Kidney epithelial cell (primary cell): ENCODE data around the gene TRIM36. TPM values are rescaled to one million over a fixed set of nuclear protein-coding genes. Genes with fewer than 3 reads are reported as not detected.

Experiments used
- DNase-seq: peaks from one replicate; pipeline ENCODE4 v3.0.0-alpha.2; 2010; ENCODE audit warnings: low read depth
- H3K27me3 ChIP-seq: 2 replicates; pipeline ENCODE4 v1.6.0; 2011; ENCODE audit warnings: low read length; ENCODE audit not compliant: control insufficient read depth, insufficient read depth
- H3K36me3 ChIP-seq: 2 replicates; pipeline ENCODE4 v1.5.1; 2011; ENCODE audit warnings: low read length; ENCODE audit not compliant: control insufficient read depth, insufficient read depth
- H3K4me3 ChIP-seq: 2 replicates; pipeline ENCODE4 v1.5.1; 2011; ENCODE audit warnings: low read depth, mild to moderate bottlenecking, control low read depth, low read length
- total RNA-seq: library from RNA; depleted of rRNA; stranded (reverse); fragments of >200 nt; gene quantifications from 2 replicates; pipeline ENCODE4 v1.2.3, GENCODE V29; 2015
- TF ChIP-seq, protein P1 (sequence below): IDR thresholded peaks from 2 replicates; pipeline ENCODE4 v1.5.1; 2011; ENCODE audit warnings: mild to moderate bottlenecking, moderate library complexity, low read length, control low read depth, inconsistent platforms; ENCODE audit not compliant: insufficient read depth, poor library complexity, severe bottlenecking

Gene TRIM36
- total RNA-seq, 1 donor from 2014 or later = 7.9 TPM

DNA sequence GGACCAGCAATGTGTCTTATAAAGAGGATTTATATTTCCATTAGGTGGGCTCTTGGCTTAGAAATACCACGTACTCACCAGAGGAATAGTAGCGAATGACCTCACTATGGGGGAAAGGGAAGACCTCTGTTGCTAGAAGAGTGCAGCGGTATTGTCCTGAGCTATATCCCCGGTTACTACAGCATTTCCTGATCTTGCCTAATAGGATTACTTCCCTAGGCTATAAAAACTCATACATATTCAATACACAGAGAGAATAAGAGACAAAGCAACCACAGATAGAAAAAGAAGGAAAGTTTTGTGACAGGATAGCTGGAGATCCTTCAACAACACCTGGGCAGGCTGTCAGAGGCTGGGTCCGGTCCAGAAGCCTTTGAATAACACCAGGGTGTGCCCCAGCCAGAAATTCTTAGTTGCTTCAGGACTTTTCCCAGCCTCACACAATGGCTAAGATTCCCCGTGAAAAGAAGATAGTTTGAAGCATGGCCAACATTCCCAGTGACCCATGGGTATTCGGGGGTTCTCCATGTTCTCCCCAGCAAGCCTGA lies 85.4 kb downstream of the TRIM36 start:
- Histone ChIP-seq H3K4me3 (no peak overlapping the region), H3K36me3 (no peaks in the 10 kb centered on the region), H3K27me3 (no peaks in the 10 kb centered on the region)
- TF ChIP-seq, protein P1, sequence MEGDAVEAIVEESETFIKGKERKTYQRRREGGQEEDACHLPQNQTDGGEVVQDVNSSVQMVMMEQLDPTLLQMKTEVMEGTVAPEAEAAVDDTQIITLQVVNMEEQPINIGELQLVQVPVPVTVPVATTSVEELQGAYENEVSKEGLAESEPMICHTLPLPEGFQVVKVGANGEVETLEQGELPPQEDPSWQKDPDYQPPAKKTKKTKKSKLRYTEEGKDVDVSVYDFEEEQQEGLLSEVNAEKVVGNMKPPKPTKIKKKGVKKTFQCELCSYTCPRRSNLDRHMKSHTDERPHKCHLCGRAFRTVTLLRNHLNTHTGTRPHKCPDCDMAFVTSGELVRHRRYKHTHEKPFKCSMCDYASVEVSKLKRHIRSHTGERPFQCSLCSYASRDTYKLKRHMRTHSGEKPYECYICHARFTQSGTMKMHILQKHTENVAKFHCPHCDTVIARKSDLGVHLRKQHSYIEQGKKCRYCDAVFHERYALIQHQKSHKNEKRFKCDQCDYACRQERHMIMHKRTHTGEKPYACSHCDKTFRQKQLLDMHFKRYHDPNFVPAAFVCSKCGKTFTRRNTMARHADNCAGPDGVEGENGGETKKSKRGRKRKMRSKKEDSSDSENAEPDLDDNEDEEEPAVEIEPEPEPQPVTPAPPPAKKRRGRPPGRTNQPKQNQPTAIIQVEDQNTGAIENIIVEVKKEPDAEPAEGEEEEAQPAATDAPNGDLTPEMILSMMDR = no peak
- DNase-seq = no peak

DNA sequence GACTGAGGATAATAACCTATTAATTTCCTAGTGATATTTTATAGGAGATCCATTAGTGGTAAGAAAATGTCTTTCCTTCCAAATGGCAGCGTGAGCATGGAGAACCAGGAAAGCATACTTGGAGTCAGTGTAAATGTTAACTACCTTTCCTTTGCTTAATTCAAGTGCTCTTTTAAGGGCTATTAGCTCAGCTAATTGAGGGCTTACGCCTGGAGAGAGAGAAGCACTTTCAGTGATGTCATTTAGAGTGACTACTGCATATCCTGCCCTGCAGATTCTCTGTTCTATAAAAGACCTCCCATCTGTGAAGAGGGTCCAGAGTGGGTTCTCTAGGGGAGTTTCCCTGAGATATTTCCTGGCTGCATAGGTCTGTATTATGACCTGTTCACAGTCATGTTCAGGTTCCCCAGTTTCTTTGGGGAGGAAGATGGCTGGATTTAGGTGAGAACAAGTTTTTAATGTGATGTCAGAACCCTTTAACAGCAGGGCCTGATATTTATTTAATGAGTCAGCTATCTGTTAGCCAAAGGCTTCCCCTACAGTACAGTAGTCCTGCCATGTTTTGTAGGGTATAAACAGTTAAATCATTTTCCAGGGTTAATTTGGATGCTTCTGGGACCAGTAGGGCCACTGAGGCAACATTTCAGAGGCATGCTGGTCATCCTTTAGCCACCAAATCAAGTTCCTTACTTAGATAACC lies 89.6 kb downstream of the TRIM36 start:
- TF ChIP-seq, protein P1 = no peak

More for the DNA sequence above, 89.6 kb downstream of the TRIM36 start:
- Histone ChIP-seq H3K27me3 (no peaks in the 10 kb centered on the region), H3K4me3 (no peak overlapping the region), H3K36me3 (no peaks in the 10 kb centered on the region)
- DNase-seq = no peak

Other genes starting within 250 kb of the TRIM36 start
- 6.6 and 7.2 TPM in 2 replicates for gene PGGT1B, start 93.0 kb upstream of the TRIM36 start, total RNA-seq
- gene CCDC112, start 126.7 kb upstream of the TRIM36 start, total RNA-seq = 20.6 and 22.2 TPM in 2 replicates